Heart right ventricle (tissue), 16 donors: ENCODE measurements around the gene GHRHR. TPM values are rescaled to one million over a fixed set of nuclear protein-coding genes. Genes with fewer than 3 reads are reported as not detected.

Experiments
- ATAC-seq, 8 donors: fragments of 200-7000 bp; cut with Tn5 transposase; one replicate each; pipeline ENCODE4 v1.9.1; 2020; ENCODE audit warnings: mild to moderate bottlenecking in 8 of 8, moderate library complexity in 8 of 8, moderate number of reproducible peaks in 1 of 8
- DNase-seq, 2 donors: peaks; one replicate each; pipeline ENCODE4 v3.0.0-alpha.2; 2020
- H3K27ac ChIP-seq, 10 donors: fragments of 200-600 bp; sonication (generic) in 2 of 10; one replicate each; pipeline versions ENCODE4 v1.5.0 to v1.8.0; 2020 to 2022; ENCODE audit warnings: mild to moderate bottlenecking in 3 of 10
- H3K27me3 ChIP-seq, 7 donors: fragments of 200-600 bp; one replicate each; pipeline ENCODE4 v1.8.0; 2021 to 2022; ENCODE audit warnings: mild to moderate bottlenecking in 2 of 7
- H3K36me3 ChIP-seq, 9 donors: fragments of 200-600 bp; sonication (generic) in 1 of 9; one replicate each; pipeline versions ENCODE4 v1.5.0 to v1.8.0; 2020 to 2022; ENCODE audit warnings: mild to moderate bottlenecking in 2 of 9
- H3K4me1 ChIP-seq, 9 donors: fragments of 200-600 bp; sonication (generic) in 1 of 9; one replicate each; pipeline versions ENCODE4 v1.5.0 to v1.8.0; 2020 to 2022; ENCODE audit warnings: mild to moderate bottlenecking in 4 of 9
- H3K4me3 ChIP-seq, 10 donors: fragments of 200-600 bp; sonication (generic) in 2 of 10; one replicate each; pipeline versions ENCODE4 v1.5.0 to v1.8.0; 2020 to 2022; ENCODE audit warnings: mild to moderate bottlenecking in 7 of 10, moderate library complexity in 2 of 10
- H3K9me3 ChIP-seq, 11 donors: fragments of 200-600 bp in 10 of 11; sonication (generic) in 2 of 11; one replicate each; pipeline versions ENCODE4 v1.5.0 to v1.8.0; 2013 to 2022; ENCODE audit warnings: mild to moderate bottlenecking in 2 of 11, control low read depth in 1 of 11, moderate library complexity in 1 of 11
- CTCF ChIP-seq, 9 donors: fragments of 200-600 bp; sonication (generic) in 2 of 9; IDR thresholded peaks; one replicate each; pipeline versions ENCODE4 v1.5.0 to v1.8.0; 2021 to 2022; ENCODE audit warnings: antibody characterized with exemption in 9 of 9, mild to moderate bottlenecking in 5 of 9, moderate library complexity in 1 of 9
- WGBS, 2 donors: extraction: QIAGEN DNeasy Blood & Tissue Kit; methylation state at CpG; one replicate each; pipeline ENCODE4 v1.1.7; 2013; ENCODE audit warnings: inconsistent platforms in 1 of 2; 5-methylcytosine and 5-hydroxymethylcytosine counted together
- intact Hi-C, 10 donors: fragments of 100-400 bp; cut with DNase I; formaldehyde crosslinking; loops; one replicate each; pipeline versions ENCODE4 v1.11.1 to v1.14.2; 2022
- polyA plus RNA-seq, 2 donors: library from polyadenylated mRNA; stranded (reverse); fragments of 200-250 nt; gene quantifications; one replicate each; pipeline ENCODE4 v1.2.3, GENCODE V29; 2013
- total RNA-seq, 10 donors: library from RNA; stranded (reverse); fragmentation: NEBNext Ultra II Directional in 3 of 10; extraction: Animal tissue kit (Norgen Biotek cat#: 25700) in 3 of 10; gene quantifications; one replicate each; pipeline versions ENCODE4 v1.2.1 to v1.2.4, GENCODE V29; 2021 to 2023
- donor health status: Arrhythmogenic right ventricular cardiomyopathy.
- donor health status: ischemic (EF 13 %, LVEDD 7.1; RV severe dilation, severe dysfunction).
- donor health status: healthy with polysubstance abuse.
- donor health status: DM: no; HTN: yes; CAD: no.
- donor health status: DM: no; HTN: no; CAD: no.
- donor health status: ischemic (EF 25% LVEDD 6.9; RV normal size, moderate dysfunction).
- donor health status: ischemic (EF 25% LVEDD 5.7; RV mildly dilated, moderate dysfunction).
- donor health status: healthy.
- donor health status: DM: yes; HTN: yes; CAD: no.
- donor health status: Ischemic cardiomyopathy.
- donor health status: ischemic (EF 35%, LVEDD 5.7; RV mildly dilated, moderate dysfunction).
- donor health status: nonischemic (EF 11% LVEDD 7.7; RV severe dilation, severe dysfunction).
- donor health status: DM: yes; HTN: yes; CAD: no.
- donor health status: PGD.
- donor health status: ischemic (EF 29% LVEDD 5.4; RV normal size, mild dysfunction).
- donor health status: nonischemic (EF 23%, LVEDD 6.1; RV moderate dilation, normal function).

GHRHR gene
- total and polyA plus RNA-seq, 12 donors, result not detected

- DNase-seq (no peak), ATAC-seq (no peak)
- Histone ChIP-seq H3K27me3 (peaks cover 0 to 21% (median 11%) of the 10 kb centered on the region in 7 donors), H3K9me3 (no peaks in the 10 kb centered on the region), H3K4me1 (peaks cover 0 to 6% (median 0%) of the 10 kb centered on the region in 9 donors), H3K27ac (no peak overlapping the region), H3K36me3 (no peaks in the 10 kb centered on the region), H3K4me3 (no peak overlapping the region)
- 66 to 69% methylated on average over 7 of the region's 7 CpGs for WGBS, 2 donors
- no peak for TF ChIP-seq CTCF (IDR thresholded peaks at IDR 0.05)
- intact Hi-C loops, result loop anchor here in 2 of 10 donors (10.0 kb wide), 2 partner anchors 75 to 665 kb away; partner anchors contain the start of gene ADCYAP1R1 (in 1 of the 2)
Measured at GRCh38 chr7:30980194-30980593, 16.4 kb downstream of the GHRHR start.

- intact Hi-C loops, result loop anchor here in 3 of 10 donors (1.0 to 10.0 kb wide), 3 partner anchors 74 to 664 kb away; partner anchors contain the start of gene ADCYAP1R1 (in 1 of the 3)
- Histone ChIP-seq H3K27ac (no peak overlapping the region), H3K4me1 (peaks cover 0 to 6% (median 0%) of the 10 kb centered on the region in 9 donors), H3K9me3 (no peaks in the 10 kb centered on the region), H3K36me3 (no peaks in the 10 kb centered on the region), H3K27me3 (peaks cover 0 to 21% (median 11%) of the 10 kb centered on the region in 7 donors), H3K4me3 (no peak overlapping the region)
- ATAC-seq (no peak), DNase-seq (no peak)
- TF ChIP-seq CTCF (IDR thresholded peaks at IDR 0.05), result no peak
- 76 to 89% methylated on average over 5 of the region's 5 CpGs for WGBS, 2 donors
Measured at GRCh38 chr7:30980751-30981150, 17.0 kb downstream of the GHRHR start.

GRCh38 chr7:30983042-30983913 is 19.5 kb downstream of the GHRHR start:
- H3K36me3 ChIP-seq, result no peaks in the 10 kb centered on the region
- WGBS, 2 donors, result 7 to 8% methylated on average over 15 of the region's 15 CpGs
- TF ChIP-seq CTCF (IDR thresholded peaks at IDR 0.05), result peak; percentile 91 to 98 (median 96)
- peaks cover 0 to 10% (median 2%) of the 10 kb centered on the region in 9 donors for H3K4me1 ChIP-seq
- H3K9me3 ChIP-seq, result no peaks in the 10 kb centered on the region
- H3K27ac ChIP-seq, result no peak overlapping the region
- DNase-seq (peak; percentile 82 to 88), ATAC-seq (peak; percentile 84 to 92 (median 88))
- H3K4me3 ChIP-seq, result no peak overlapping the region
- intact Hi-C loops, result loop anchor here in 5 of 10 donors (1.0 to 10.0 kb wide), 4 partner anchors 72 to 662 kb away; partner anchors contain the start of gene ADCYAP1R1 (in 1 of the 5)
- H3K27me3 ChIP-seq, result peaks cover 0 to 21% (median 10%) of the 10 kb centered on the region in 7 donors

GRCh38 chr7:30983914-30984247 is 20.1 kb downstream of the GHRHR start:
- no peaks in the 10 kb centered on the region for H3K9me3 ChIP-seq
- DNase-seq (no peak), ATAC-seq (no peak)
- peaks cover 0 to 23% (median 10%) of the 10 kb centered on the region in 7 donors for H3K27me3 ChIP-seq
- H3K27ac ChIP-seq, result no peak overlapping the region
- no peak overlapping the region for H3K4me3 ChIP-seq
- 21 to 26% methylated on average over 10 to 12 of the region's 12 CpGs for WGBS, 2 donors
- intact Hi-C loops, result loop anchor here in 9 of 10 donors (1.0 to 10.0 kb wide), 4 partner anchors 71 to 661 kb away; partner anchors contain the start of gene ADCYAP1R1 (in 1 of the 9)
- no peaks in the 10 kb centered on the region for H3K36me3 ChIP-seq
- peak in 2 of 9 donors; percentile 27 to 37 for TF ChIP-seq CTCF (IDR thresholded peaks at IDR 0.05)
- H3K4me1 ChIP-seq, result peaks cover 0 to 16% (median 8%) of the 10 kb centered on the region in 9 donors
